Measurements from ENCODE around the gene NR6A1.

Gene NR6A1

GRCh38 chr9:124498499-124499146 is 272.5 kb downstream of the NR6A1 start:
- DNase-seq, result no peak

DNA sequence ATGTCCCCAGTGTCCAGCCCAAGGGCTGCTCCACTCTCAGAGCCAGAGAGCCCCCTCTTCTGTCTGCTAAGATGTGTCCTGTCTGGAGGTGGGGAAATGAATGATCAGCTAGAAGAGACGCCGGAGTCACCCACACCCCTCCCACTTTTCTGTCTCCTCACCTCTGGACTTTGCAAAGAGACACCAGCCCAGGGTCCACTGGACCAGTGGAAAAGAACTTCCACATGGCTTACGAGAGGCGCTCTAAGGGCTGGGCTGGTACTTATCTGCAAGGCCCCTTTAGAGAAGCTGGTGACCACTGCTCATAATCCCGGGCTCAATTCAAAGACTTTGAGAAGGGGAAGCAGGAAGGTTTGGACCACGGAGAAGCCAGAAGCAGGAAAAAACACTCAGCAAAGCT is 273.1 kb downstream of the NR6A1 start:
- no peak for DNase-seq

- DNase-seq, result no peak
Measured at GRCh38 chr9:124497441-124497840, 273.7 kb downstream of the NR6A1 start.

DNA sequence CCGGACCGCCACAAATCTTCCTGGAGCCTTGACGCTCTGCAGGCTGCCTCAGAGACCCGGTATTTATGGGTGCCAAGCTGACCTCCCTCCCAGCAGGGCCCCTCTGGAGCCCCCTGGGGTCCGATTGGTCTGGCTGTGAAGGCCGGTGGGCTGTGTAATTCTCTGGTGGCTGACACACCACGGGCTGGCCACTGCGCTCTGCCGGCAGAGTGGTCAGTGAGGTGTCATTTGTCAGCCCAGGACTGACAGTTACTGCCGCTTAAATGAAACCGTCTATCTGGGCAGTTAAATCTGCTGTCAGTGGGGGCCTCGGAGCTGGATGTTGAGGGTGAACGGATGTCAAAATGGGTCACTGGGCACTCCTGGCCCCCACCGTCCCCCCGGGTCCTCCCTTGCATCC is 274.6 kb downstream of the NR6A1 start:
- no peak for DNase-seq

GRCh38 chr9:124496075-124496449 is 275.0 kb downstream of the NR6A1 start:
- DNase-seq, result no peak

- DNase-seq, result no peak
Measured at GRCh38 chr9:124495126-124496074, 275.7 kb downstream of the NR6A1 start.

- DNase-seq, result no peak
Measured at GRCh38 chr9:124493794-124494479, 277.2 kb downstream of the NR6A1 start.

- DNase-seq, result no peak
Measured at GRCh38 chr9:124493218-124493617, 277.9 kb downstream of the NR6A1 start.

DNA sequence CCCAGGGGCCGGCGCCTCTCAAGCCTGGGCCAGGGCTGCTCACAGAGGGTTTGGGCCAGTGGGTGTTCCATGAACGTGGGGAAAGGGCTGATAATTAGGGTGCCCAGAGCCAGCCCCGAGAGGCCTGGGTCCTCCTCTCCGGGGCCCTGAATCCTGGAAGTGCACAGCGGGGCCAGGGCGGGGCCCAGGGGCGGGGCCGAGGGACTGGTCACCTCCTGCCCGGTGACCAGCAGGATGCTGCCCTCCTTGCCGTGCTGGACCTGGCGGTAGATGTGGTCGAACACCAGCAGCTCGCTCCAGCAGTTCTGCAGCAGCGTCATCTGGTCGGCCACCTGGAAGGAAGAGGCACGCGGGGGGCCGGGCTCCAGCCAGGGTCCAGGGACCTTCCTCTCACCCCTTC is 278.3 kb downstream of the NR6A1 start:
- no peak for DNase-seq

- DNase-seq, result no peak
Measured at GRCh38 chr9:124491049-124491975, 279.8 kb downstream of the NR6A1 start.

GRCh38 chr9:124490004-124490403 is 281.1 kb downstream of the NR6A1 start:
- DNase-seq, result no peak

- no peak for DNase-seq
Measured at GRCh38 chr9:124489222-124489621, 281.9 kb downstream of the NR6A1 start.

DNA sequence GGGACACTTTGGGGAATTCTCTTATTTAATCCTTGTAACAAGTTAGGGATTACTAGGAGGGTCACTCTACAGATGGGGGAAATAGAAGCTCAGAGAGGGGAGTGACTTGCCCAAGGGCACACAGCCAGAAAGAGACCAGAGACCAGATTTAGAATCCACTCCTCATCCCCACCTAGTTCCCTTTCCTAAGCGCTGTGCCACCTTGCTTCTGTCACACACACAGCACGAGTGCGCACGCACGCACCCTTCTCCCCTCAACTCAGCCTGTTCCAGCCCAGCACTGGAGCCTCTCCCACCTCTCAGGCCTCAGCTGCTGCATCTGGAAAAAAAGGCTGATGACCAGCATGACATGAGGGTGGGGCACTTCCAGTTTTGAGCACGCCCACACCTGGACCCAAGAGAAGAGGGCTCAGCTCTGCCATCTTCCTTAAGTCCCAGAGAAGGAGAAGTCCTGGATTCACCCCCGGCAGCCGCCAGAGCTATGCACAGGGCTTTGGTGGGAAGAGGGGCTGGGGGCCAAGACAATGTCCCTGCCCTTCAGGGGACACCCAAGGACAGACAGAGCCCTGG is 282.4 kb downstream of the NR6A1 start:
- no peak for DNase-seq

DNA sequence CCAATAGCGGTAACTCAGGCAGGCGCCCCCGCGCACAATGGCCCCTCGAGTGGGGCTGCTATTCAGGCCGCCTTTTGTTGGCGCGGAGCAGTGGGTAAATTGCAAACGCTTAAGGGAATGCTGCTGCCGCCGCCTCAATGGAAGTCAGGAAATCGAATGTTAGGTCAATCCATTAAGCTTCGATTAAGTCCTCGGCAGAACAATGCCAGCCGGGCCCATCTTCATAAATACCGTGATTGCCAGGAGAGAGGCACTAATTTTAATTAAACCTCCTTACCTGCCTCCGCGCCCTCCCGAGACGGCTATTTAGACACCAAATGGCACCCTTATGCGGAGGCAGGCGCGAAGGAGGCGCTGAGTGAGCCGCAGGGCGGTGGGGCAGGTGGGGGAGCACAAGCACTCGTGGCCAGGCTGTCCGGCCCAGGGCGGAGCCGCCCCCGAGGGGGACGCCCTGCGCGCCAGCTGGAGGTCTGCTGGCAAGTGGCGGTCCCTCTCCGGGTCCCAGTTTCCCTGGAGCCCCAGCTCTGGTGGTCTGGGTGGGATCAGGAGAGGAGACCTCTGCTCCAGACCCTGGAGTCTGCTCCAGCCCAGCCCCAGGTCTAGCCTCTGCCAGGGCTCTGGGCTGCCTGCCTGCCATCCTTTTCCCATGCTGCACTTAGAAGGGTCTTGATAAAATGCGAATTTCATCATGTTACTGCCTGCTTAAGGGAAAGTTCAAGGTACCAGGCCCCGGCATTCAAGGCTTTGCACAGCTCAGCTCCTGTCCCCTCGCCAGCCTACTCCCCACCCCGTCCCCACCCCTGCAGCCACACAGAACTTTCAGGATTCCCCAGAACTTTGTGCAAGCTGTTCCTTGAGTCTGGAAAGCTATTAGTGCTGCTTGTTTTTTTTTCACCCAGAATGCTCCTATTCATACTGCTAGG is 283.6 kb downstream of the NR6A1 start:
- no peak for DNase-seq

DNA sequence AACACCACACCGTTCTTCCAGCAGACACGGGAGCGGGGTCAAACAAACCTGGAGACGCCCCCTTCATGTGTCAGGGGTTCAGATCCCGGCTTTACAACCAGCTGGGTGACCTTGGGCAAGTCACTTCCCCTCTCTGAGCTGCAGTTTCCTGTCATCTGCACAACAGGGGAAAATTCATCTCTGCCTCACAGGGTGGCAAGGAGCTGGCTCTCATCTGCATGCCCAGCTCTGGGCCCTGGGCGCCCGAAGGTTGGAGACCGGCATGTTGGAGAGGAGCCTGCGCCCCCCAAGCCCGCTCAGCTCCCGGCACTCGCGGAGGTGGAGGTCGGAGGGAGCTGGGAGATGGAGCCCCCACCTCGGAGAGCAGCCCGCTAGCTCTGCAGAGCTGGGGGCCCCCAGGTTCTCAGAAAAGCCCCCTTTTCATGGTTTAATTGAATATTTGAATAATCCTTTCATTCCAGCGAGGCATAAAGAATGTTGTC is 284.3 kb downstream of the NR6A1 start:
- no peak for DNase-seq

DNA sequence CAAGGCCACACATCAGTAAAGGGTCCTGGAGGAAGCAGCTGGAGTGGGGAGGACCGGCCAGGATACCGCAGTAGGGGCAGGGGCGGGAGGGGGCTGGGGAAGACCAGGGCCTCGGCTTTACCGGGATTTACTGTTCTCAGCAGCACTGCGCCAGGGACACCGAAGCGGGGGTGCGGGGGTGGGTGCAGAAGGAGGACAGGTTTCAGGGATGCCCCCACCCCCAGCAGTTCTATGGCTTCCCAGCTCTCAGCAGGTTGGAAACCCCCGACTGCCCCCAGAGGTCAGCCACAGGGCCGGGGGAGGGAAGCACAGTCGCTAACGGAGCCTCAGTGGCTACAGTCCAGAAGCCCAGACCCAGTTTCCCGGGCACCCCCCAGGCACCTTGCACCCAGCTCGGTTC is 285.2 kb downstream of the NR6A1 start:
- DNase-seq, result no peak

DNA sequence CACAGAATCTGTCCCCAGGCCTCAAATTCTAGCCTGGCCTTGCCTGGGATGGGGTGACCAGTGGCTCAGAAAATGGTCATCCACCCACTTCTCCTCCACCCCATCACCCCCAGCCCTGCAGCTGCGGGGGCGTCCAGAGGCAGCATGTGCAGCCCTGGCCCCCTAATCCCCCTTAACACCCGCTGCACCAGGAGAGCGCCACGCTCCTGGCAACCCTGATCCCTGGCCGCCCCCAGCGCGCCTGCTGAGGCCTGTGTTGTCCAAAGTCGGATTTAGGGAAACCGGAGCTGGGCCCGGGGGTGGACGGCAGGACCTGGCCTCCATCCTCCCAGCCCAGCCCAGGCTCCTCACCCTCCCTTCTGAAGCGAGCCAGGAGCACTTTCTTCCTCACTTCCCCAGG is 285.9 kb downstream of the NR6A1 start:
- no peak for DNase-seq

DNA sequence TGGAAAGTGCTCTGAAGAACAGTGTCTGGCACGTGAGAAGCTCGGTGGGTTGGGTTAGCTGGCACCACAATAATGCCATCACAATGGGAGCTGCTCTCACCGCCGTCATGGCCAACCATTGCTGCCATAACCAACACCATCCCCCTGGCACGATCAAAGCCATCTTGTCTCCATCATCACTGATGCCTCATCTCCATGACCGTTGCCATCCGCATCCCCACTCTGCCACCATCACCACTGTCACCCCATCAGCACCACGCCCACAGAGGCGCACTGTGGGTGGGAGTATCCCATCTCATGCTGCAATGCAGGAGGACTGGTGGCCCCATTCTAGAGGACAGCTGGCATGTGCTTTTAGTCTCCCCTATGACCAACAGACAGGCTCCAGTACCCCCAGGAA is 287.6 kb downstream of the NR6A1 start:
- no peak for DNase-seq

- DNase-seq, result no peak
Measured at GRCh38 chr9:124482431-124483031, 288.6 kb downstream of the NR6A1 start.

- DNase-seq, result no peak
Measured at GRCh38 chr9:124481115-124481514, 290.0 kb downstream of the NR6A1 start.

GRCh38 chr9:124480621-124480981 is 290.5 kb downstream of the NR6A1 start:
- no peak for DNase-seq

Measured in NCI-H1105 (cell line).